Measurements from ENCODE around the gene UBB. TPM values are rescaled to one million over a fixed set of nuclear protein-coding genes. Genes with fewer than 3 reads are reported as not detected.

UBB gene
- total RNA-seq = 3,707 and 4,042 TPM in 2 replicates

DNA sequence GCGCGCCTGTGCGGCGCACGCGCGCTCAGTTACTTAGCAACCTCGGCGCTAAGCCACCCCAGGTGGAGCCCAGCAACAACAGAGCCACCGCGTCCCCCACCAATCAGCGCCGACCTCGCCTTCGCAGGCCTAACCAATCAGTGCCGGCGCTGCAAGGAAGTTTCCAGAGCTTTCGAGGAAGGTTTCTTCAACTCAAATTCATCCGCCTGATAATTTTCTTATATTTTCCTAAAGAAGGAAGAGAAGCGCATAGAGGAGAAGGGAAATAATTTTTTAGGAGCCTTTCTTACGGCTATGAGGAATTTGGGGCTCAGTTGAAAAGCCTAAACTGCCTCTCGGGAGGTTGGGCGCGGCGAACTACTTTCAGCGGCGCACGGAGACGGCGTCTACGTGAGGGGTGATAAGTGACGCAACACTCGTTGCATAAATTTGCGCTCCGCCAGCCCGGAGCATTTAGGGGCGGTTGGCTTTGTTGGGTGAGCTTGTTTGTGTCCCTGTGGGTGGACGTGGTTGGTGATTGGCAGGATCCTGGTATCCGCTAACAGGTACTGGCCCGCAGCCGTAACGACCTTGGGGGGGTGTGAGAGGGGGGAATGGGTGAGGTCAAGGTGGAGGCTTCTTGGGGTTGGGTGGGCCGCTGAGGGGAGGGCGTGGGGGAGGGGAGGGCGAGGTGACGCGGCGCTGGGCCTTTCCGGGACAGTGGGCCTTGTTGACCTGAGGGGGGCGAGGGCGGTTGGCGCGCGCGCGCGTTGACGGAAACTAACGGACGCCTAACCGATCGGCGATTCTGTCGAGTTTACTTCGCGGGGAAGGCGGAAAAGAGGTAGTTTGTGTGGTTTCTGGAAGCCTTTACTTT, at the start of gene UBB:
Gene UBB, plus strand, starts transcription at position 452 of the 856 bp plus-strand sequence. CDS start 817 bp downstream, outside the sequence.

DNA sequence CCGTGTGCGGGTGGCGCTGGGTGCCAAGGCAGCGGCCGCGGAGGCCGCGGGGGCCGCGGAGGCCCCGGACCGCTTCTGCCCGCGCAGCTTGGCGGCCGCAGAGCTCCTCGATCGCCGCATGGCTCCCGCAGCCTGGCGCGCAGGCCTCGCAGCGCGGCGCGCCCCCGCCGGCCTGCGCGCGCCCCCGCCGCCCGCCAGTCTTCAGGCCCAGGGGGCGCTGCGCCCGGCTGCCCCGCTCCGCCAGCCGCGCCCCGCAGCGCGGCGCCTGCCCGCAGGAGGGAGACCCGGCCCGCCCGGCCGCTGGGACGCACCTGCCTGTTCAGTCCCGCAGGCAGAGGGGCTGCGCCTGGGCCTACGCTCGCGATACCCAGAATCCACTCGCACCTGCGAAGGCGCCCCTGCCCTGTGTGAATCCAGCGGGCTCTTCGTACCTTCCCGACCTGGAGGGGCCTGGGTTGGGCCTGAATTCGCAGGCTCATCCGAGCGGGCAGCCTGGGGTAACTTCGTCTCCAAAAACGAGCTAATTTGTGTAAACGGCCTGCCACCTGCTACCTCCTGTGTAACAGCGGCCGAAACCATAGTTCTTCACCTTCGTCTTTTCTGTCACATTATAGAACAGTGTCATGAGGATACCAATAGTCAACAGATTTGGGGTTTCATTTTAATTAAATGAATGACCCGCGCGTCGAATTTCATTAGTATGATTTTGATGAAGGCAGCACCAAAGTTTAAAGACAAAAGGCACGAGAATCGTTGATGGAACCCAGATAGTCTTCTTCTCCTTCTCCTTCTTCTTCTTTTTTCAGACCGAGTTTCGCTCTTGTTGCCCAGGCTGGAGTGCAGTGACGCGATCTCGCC, 27.3 kb upstream of the UBB start, which contains the start of gene CENPV:
Gene CENPV, minus strand, starts transcription at position 153 of the 858 bp plus-strand sequence. Its CDS starts 33 bp downstream, at position 120.

DNA sequence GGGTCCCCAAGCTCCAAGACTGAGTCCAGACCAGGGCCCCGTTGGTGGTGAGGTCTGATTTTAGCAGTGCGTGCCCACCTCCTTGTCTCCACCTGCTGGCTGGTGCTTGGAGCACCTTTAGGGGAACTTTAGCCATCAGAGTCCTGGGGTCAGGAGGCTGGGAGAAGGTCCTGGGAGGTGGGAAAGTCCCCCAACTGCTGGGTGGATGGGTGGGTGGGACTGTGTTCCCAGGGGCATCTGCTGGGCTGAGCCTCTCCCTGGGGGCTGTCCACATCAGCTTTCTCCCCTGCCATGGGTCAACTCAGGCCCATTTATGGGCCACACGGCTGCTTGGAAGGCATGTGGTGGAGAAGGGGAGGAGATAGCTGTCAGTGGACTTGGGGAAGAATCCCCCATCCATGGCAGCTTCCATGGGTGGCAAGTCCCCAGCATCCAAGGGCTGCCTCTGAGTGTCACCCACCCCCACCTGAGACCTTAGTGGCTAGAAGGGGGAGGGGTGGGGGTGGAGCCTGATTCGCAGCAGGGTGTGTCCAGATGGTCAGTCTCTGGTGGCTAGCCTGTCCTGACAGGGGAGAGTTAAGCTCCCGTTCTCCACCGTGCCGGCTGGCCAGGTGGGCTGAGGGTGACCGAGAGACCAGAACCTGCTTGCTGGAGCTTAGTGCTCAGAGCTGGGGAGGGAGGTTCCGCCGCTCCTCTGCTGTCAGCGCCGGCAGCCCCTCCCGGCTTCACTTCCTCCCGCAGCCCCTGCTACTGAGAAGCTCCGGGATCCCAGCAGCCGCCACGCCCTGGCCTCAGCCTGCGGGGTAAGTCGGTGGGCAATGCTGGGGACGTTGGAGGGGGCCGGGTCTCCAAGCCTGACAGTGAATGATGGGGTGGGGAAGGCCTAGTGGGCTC, 34.4 kb downstream of the UBB start, which contains the start of gene TRPV2:
Gene TRPV2, plus strand, starts transcription at position 541 of the 894 bp plus-strand sequence. CDS start 2,098 bp downstream, outside the sequence.

Other genes starting within 250 kb of the UBB start
- gene NCOR1, start 165.6 kb upstream of the UBB start, total RNA-seq = 90.5 and 113 TPM in 2 replicates
- gene PIGL, start 163.9 kb upstream of the UBB start, total RNA-seq = 16.0 and 17.7 TPM in 2 replicates
- gene CENPV, start 27.6 kb upstream of the UBB start, total RNA-seq = 7.0 and 7.3 TPM in 2 replicates
- 34.3 and 40.8 TPM in 2 replicates for gene TRPV2, start 34.5 kb downstream of the UBB start, total RNA-seq
- 2.5 TPM in 2 replicates for gene LRRC75A, start 111.1 kb downstream of the UBB start, total RNA-seq
- 5.8 and 6.3 TPM in 2 replicates for gene ZNF287, start 188.1 kb downstream of the UBB start, total RNA-seq